Keratinocyte (primary cell): ENCODE data around the gene GPR146. TPM values are rescaled to one million over a fixed set of nuclear protein-coding genes. Genes with fewer than 3 reads are reported as not detected.

ENCODE experiments used
- DNase-seq: peaks from one replicate; pipeline ENCODE4 v3.0.0-alpha.2; 2011; ENCODE audit warnings: low read depth, missing footprints, low spot score
- FAIRE-seq: peaks from 2 replicates; lab custom pipeline; 2011; peaks lifted over from hg19 to GRCh38; lab: Jason Lieb, UNC
- H2AFZ ChIP-seq: 2 replicates; pipeline ENCODE4 v1.6.0; 2012; ENCODE audit warnings: low read length, control low read depth, inconsistent platforms; ENCODE audit not compliant: control insufficient read depth
- H3K27ac ChIP-seq: 2 replicates; pipeline ENCODE4 v1.5.1; 2011; ENCODE audit warnings: low read length; ENCODE audit not compliant: control insufficient read depth, insufficient read depth
- H3K27me3 ChIP-seq: 3 replicates; pipeline ENCODE4 v1.6.0; 2011; ENCODE audit warnings: low read length; ENCODE audit not compliant: control insufficient read depth, insufficient read depth; ENCODE audit errors: extremely low read depth
- H3K36me3 ChIP-seq, 2 experiments: 2 replicates in 1 of 2; 3 replicates in 1 of 2; pipeline ENCODE4 v1.5.1; 2011; ENCODE audit warnings: low read length in 2 of 2, mild to moderate bottlenecking in 1 of 2; ENCODE audit not compliant: control insufficient read depth in 2 of 2, insufficient read depth in 2 of 2; ENCODE audit errors: extremely low read depth in 1 of 2
- H3K4me1 ChIP-seq: 3 replicates; pipeline ENCODE4 v1.5.1; 2011; ENCODE audit warnings: low read length; ENCODE audit not compliant: control insufficient read depth, insufficient read depth; ENCODE audit errors: extremely low read depth
- H3K4me2 ChIP-seq: 3 replicates; pipeline ENCODE4 v1.6.0; 2011; ENCODE audit warnings: low read depth, low read length; ENCODE audit not compliant: control insufficient read depth, insufficient read depth; ENCODE audit errors: extremely low read depth
- H3K4me3 ChIP-seq, 3 experiments: fragments of 200-600 bp in 1 of 3; sonication (generic) in 1 of 3; 2 replicates in 2 of 3; 3 replicates in 1 of 3; pipeline ENCODE4 v1.5.1; 2011 to 2016; ENCODE audit warnings: low read length in 3 of 3, mild to moderate bottlenecking in 3 of 3, control low read depth in 2 of 3, inconsistent platforms in 1 of 3, low read depth in 1 of 3, mixed read lengths in 1 of 3, mixed run types in 1 of 3, moderate library complexity in 1 of 3; ENCODE audit not compliant: control insufficient read depth in 2 of 3, insufficient read depth in 2 of 3; ENCODE audit errors: extremely low read depth in 1 of 3
- H3K79me2 ChIP-seq: 2 replicates; pipeline ENCODE4 v1.6.0; 2012; ENCODE audit warnings: low read length; ENCODE audit not compliant: control insufficient read depth, insufficient read depth
- H3K9ac ChIP-seq: 3 replicates; pipeline ENCODE4 v1.6.0; 2011; ENCODE audit warnings: low read length; ENCODE audit not compliant: control insufficient read depth, insufficient read depth; ENCODE audit errors: extremely low read depth
- H3K9me1 ChIP-seq: 3 replicates; pipeline ENCODE4 v1.6.0; 2011; ENCODE audit warnings: low read length; ENCODE audit not compliant: control insufficient read depth, insufficient read depth; ENCODE audit errors: extremely low read depth
- H3K9me3 ChIP-seq: 2 replicates; pipeline ENCODE4 v1.5.1; 2012; ENCODE audit warnings: low read depth, low read length; ENCODE audit not compliant: control insufficient read depth
- H4K20me1 ChIP-seq: 3 replicates; pipeline ENCODE4 v1.6.0; 2011; ENCODE audit warnings: low read length; ENCODE audit not compliant: control insufficient read depth, insufficient read depth; ENCODE audit errors: extremely low read depth
- CTCF ChIP-seq, 3 experiments: IDR thresholded peaks in 1 of 3; conservative IDR thresholded peaks in 1 of 3; optimal IDR thresholded peaks in 1 of 3; 2 replicates in 2 of 3; 3 replicates in 1 of 3; pipeline versions ENCODE3 to v1.5.1; 2011; ENCODE audit warnings: low read length in 3 of 3, mild to moderate bottlenecking in 3 of 3, moderate library complexity in 2 of 3, control low read depth in 1 of 3, inconsistent platforms in 1 of 3; ENCODE audit not compliant: insufficient read depth in 2 of 3; ENCODE audit errors: extremely low read depth in 1 of 3
- EZH2 ChIP-seq: IDR thresholded peaks from one replicate; pipeline ENCODE4 v1.6.1; 2012; ENCODE audit warnings: inconsistent platforms, mild to moderate bottlenecking, low read length, moderate library complexity
- dilution Hi-C: fragments of 300-500 bp; cut with MboI; formaldehyde crosslinking; loops from one replicate; pipeline ENCODE4 v1.7.0; 2020; ENCODE audit warnings: low sequenced_read_pairs; ENCODE audit not compliant: extremely low pct_ligation_motif_present
- polyA plus RNA-seq, 5 experiments: library from polyadenylated mRNA; depleted of rRNA in 3 of 5; stranded (reverse) in 3 of 5; stranded (forward) in 1 of 5; unstranded in 1 of 5; fragments of >200 nt; gene quantifications; 1 replicate in 1 of 5; 2 replicates in 3 of 5; 3 replicates in 1 of 5; pipeline versions ENCODE4 v1.2.1 to v1.2.3, GENCODE V29; 2011 to 2012; ENCODE audit warnings: missing spikeins in 2 of 5, low read depth in 1 of 5, low replicate concordance in 1 of 5

GPR146 gene
- polyA plus RNA-seq, 1 donor (not counting 4 experiments of a cell fraction or from before 2014, with no cell fraction given), result 0.13 TPM

- TF ChIP-seq EZH2 (no peak), CTCF (optimal IDR thresholded peaks at IDR 0.05 in 1 of 3, IDR thresholded peaks at IDR 0.05 in 1 of 3, conservative IDR thresholded peaks at IDR 0.05 in 1 of 3; ENCODE audit: extremely low read depth in 1 of 3, insufficient read depth in 2 of 3, low read length in 3 of 3) (no peak)
- Histone ChIP-seq H3K4me1 (peaks cover 13% of the 10 kb centered on the region), H4K20me1 (peaks cover 11% of the 10 kb centered on the region), H3K9me3 (no peaks in the 10 kb centered on the region), H3K27me3 (no peaks in the 10 kb centered on the region), H3K4me2 (no peak overlapping the region), H3K4me3 (no peak overlapping the region), H3K9me1 (no peaks in the 10 kb centered on the region), H3K36me3 (peaks cover 2 to 12% of the 10 kb centered on the region in 2 experiments), H3K27ac (no peak overlapping the region), H3K9ac (no peak overlapping the region), H2AFZ (no peak overlapping the region), H3K79me2 (peaks cover 59% of the 10 kb centered on the region)
- dilution Hi-C loops, result no loop called here
- FAIRE-seq (no peak), DNase-seq (no peak)
Measured at GRCh38 chr7:1024876-1025742, 19.2 kb upstream of the GPR146 start.

- H3K9me3 ChIP-seq, result no peaks in the 10 kb centered on the region
- no peak overlapping the region for H2AFZ ChIP-seq
- dilution Hi-C loops, result no loop called here
- H3K9me1 ChIP-seq, result no peaks in the 10 kb centered on the region
- H4K20me1 ChIP-seq, result peaks cover 6% of the 10 kb centered on the region
- H3K79me2 ChIP-seq, result peaks cover 54% of the 10 kb centered on the region
- DNase-seq, result no peak
- H3K36me3 ChIP-seq, result peaks cover under 1 to 12% of the 10 kb centered on the region in 2 experiments
- no peak overlapping the region for H3K4me3 ChIP-seq
- peak overlapping the region; percentile 10 for H3K4me2 ChIP-seq
- no peaks in the 10 kb centered on the region for H3K27me3 ChIP-seq
- H3K4me1 ChIP-seq, result peaks cover 13% of the 10 kb centered on the region
- TF ChIP-seq CTCF (optimal IDR thresholded peaks at IDR 0.05 in 1 of 3, IDR thresholded peaks at IDR 0.05 in 1 of 3, conservative IDR thresholded peaks at IDR 0.05 in 1 of 3; ENCODE audit: extremely low read depth in 1 of 3, insufficient read depth in 2 of 3, low read length in 3 of 3) (no peak), EZH2 (no peak)
- no peak overlapping the region for H3K9ac ChIP-seq
- no peak overlapping the region for H3K27ac ChIP-seq
- FAIRE-seq, result no peak
Measured at GRCh38 chr7:1025743-1026581, 18.4 kb upstream of the GPR146 start.
